Measurements from ENCODE around the gene GYS1.

The GYS1 gene

DNA sequence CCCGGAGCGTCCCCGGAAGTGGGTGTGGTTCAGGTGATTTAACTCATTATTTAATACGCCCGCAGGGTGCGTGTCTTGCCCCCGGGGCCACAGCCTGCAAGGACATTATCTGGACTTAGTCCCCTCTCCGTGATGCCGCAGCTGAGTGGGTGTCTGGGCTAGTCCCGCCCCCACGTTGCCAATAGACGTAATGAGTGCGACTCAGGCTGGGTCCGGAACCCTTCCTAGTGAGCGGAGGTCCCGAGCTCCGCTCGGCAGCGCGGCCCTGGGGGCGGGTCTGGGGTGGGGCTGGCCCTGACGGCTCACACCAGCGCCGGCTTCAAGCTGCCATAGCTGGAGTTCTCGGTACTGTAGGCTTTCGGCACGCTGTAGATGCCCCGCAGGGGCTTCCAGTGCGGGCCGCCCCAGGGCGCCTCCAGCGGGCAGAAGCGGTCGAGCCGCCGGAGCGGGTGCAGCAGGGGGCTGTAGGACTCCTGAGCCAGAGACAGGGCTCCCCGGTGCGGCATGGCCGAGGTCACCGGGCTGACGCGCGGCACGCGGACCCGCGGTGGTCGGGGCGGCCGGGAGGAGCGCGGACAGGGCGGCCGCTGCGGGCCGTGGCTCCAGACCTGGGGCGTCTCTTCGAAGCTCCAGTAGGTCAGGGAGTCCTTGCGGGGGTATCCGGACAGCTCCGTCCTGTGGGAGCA, 24.7 kb upstream of the GYS1 start:
- peak; percentile 63 for DNase-seq (ENCODE audit: low spot score)

- DNase-seq (ENCODE audit: low spot score): peak; percentile 1
Observed at GRCh38 chr19:49017041-49017665, 24.0 kb upstream of the GYS1 start, which contains the start of gene LHB. TSS of gene LHB (minus strand) at chr19:49017091. CDS start at chr19:49017081, 10 bp downstream.

DNA sequence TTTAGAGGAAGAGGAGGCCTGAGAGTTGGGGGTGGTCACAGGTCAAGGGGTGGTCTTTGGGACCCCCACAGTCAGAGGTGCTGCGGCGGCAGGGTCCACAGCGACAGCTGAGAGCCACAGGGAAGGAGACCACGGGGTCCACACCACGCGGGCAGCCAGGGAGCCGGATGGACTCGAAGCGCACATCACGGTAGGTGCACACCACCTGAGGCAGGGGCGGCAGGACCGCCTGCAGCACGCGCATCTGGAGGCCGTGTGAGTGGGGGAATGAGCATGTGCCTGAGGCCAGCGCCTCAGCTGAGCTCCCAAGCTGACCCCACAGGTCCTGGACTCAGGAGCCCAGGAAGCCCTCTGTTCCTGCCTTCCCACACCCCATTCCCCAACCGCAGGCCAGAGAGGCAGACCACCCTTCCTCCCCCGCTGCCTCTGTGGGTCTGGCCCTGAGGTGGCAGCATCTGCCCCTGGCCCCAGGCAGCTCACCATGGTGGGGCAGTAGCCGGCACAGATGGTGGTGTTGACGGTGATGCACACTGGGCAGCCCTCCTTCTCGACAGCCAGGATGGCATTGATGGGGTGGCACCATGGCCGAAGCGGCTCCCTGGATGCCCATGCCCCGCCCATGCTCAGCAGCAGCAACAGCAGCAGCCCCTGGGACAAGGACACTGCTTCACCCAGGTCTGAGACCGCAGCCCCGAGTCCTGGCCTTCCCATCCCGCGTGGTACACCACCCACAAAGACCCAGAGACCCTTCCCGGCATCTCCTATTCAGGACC, 23.1 kb upstream of the GYS1 start:
- DNase-seq (ENCODE audit: low spot score): peak; percentile 0

GRCh38 chr19:49014870-49015255, 21.8 kb upstream of the GYS1 start:
- no peak for DNase-seq (ENCODE audit: low spot score)

DNA sequence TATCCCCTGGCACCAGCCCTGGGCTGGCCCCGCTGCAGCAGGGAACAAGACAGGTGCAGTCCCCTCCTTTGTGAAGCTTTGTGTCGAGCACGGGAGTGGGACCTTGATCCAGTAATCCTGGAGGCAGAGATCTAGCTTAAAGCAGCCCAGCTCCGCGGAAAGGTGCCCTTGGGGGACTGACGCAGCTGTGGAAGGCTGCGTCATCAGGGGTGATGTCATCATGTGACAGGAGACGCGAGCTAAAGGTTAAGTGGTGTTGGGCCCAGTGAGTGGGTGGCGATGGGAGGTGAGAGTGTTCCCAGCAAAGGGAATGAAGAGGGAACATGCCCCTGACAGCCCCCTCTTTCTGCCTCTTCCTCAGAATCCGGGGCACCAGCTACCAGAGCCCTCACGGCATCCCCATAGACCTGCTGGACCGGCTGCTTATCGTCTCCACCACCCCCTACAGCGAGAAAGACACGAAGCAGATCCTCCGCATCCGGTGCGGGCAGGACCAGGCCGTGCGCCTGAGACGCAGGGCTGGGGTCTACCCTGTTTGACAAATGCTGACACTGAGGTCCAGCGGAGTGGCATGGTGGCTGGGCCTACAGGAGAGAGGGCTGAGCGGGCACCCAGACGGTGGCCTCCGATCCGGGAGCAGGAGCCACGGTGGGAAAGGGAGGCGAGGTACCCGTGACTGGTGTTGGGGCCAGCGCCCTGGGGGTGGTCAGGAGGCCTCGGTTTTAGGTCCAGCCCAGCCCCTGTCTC, 21.2 kb upstream of the GYS1 start:
- DNase-seq (ENCODE audit: low spot score): no peak

DNA sequence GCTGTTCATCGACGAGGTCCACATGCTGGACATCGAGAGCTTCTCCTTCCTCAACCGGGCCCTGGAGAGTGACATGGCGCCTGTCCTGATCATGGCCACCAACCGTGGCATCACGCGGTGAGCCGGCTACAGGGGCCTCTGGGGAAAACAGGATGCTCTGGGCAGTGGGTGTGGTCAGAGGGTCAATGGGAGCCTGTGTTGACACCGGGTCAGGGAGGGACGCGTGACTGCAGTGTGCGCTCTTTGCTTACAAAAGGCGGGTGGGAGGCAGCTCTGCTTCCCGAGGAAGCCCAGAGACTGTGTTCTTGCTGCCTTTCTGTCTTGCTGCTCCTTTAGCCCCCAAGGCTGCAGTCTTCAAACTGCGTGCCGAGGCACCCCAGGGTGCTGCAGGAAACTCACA, 18.1 kb upstream of the GYS1 start:
- no peak for DNase-seq (ENCODE audit: low spot score)

GRCh38 chr19:49010453-49010852, 17.3 kb upstream of the GYS1 start:
- no peak for DNase-seq (ENCODE audit: low spot score)

GRCh38 chr19:49009828-49010227, 16.7 kb upstream of the GYS1 start:
- no peak for DNase-seq (ENCODE audit: low spot score)

DNA sequence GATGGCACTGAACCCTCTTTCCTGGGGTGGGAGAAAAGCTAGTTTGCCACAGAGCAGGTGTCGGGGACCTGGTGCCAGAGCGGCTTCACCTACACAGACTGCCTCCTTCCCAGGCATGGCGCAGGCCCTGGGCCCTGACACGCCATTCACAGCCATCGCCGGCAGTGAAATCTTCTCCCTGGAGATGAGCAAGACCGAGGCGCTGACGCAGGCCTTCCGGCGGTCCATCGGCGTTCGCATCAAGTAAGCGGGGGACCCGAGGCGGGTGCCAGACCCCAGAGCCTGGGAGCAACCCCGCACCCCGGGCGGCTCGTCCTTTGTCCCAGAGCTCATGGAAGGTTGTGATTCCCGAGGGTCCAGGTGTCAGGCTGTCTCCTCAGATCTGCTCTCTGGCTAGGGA, 13.8 kb upstream of the GYS1 start:
- DNase-seq (ENCODE audit: low spot score): no peak

DNA sequence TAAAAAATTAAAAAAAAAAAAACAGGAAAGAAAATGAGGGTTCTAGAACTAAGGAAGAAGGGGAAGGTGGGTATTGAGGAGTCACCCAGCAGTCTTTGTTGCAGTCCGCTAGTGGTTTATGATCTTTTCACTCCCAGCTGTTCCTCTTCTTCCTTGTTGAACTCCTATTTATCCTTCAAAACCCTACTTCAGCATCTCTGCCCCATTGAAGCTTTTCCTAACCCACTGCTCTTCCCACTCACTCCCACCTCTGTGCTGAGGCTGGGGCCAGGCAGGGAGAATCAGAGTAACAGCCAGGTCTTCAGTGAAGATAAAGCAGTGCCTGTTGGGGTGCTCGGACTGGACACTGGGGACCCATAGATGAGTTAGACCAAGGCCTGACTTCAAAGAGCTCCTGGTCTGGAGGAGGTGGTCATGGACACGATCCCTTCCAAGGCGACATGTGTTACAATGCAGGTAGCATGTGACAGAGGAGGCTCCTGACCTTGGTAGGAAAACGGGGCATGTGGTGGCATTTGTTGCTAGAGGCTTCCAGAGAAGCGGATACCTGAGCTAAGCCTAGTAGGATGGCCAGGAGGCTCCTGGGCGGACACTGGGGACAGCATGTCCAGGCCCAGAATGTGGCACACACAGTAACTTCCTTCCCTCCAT, 12.0 kb upstream of the GYS1 start:
- no peak for DNase-seq (ENCODE audit: low spot score)

GRCh38 chr19:49004133-49004532, 11.0 kb upstream of the GYS1 start:
- no peak for DNase-seq (ENCODE audit: low spot score)

DNA sequence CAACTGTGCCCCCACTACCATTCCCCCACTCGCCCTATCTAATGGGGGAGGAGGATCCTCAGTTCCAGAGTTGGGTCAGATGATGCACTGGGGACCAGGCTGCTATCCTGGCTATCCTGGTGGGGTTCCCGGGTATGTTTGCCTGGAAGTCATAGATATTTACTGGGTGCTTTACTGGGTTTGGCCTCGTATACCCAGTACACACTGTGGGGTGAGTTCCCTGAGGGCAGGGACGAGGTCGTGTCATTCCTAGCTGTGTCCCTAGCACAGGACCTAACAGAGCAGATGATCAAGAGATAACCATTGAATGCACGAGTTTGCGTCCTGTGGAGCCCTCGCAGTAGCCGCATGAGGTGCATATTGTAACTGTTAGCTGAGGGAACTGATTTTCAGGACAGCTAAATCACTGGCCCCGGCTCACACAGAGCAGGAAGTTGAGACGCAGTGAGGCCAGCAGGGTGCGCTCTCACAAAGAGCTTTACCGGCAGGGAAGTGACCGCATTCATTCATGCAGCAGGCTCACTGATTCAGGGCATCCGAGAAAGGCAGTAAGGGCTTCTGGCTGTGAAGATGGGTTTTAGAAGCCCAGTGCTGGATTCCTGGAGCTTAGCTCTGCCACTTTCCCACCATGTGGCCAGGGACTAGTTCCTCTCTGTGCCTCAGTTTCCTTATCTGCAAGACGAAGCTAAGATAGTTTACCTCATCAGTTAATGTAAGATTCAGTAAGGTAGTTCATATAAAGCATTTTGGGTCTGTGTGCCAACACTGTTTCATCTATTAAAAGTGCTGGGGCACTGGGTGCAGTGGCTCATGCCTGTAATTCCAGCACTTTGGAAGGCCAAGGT, 6.6 kb upstream of the GYS1 start:
- DNase-seq (ENCODE audit: low spot score): peak; percentile 63

DNA sequence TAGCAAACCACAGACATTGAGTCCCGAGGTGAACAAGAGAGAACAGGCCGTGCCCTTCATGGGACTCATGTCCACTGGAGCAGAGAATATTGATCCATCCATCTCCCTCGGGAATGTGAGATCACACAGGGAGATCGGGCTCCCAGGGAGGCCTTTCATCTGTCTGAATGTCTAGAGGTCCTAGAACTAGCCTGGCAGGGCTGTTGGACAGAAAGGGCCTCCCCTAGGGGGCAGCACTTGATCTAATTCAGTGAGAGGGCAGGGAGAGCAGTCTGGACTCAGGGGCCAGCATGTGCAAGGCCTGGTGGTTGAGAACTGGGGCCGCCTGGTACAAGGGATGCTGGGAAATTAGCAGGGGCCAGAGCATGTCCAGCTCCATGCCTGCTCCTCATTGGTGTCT, 4.9 kb upstream of the GYS1 start:
- DNase-seq (ENCODE audit: low spot score): peak; percentile 79

- no peak for DNase-seq (ENCODE audit: low spot score)
Observed at GRCh38 chr19:48994035-48994386, 902 bp upstream of the GYS1 start.

GRCh38 chr19:48992581-48993174, 431 bp downstream of the GYS1 start:
- no peak for DNase-seq (ENCODE audit: low spot score)

DNA sequence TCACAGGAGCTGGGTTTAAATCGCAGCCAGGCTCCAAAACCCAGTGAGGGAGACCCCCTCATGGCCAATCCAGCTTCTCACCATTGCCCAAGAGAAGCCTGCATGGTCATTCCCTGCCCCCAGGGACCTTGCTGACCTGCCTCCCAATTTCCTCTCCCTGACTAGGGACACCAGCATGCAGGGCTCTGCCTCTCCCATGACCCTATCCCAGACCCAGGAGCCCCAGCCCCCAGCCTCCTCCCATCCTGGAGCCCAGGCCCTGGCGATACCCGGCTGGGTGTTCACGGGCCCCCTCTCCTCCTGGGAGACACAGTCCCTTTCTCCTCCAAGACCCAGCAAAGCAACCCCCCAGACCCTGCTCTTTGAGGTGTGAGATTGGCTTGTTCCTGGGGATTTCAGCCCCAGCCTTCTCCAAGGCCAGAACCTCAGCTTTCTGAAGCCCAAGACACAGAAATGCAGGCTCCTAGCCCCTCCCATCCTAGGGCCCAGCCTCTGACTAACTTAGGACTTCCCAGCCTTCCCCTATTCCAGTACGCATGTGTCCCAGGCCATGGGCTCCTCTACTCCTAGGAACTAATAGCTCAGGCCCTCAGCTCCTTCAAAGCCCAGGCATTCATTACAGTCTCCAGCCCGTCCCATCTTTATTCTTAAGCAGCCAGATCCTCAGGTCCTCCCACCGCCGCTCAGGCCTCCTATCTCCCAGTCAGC, 1.1 kb downstream of the GYS1 start:
- DNase-seq (ENCODE audit: low spot score): peak; percentile 85

DNA sequence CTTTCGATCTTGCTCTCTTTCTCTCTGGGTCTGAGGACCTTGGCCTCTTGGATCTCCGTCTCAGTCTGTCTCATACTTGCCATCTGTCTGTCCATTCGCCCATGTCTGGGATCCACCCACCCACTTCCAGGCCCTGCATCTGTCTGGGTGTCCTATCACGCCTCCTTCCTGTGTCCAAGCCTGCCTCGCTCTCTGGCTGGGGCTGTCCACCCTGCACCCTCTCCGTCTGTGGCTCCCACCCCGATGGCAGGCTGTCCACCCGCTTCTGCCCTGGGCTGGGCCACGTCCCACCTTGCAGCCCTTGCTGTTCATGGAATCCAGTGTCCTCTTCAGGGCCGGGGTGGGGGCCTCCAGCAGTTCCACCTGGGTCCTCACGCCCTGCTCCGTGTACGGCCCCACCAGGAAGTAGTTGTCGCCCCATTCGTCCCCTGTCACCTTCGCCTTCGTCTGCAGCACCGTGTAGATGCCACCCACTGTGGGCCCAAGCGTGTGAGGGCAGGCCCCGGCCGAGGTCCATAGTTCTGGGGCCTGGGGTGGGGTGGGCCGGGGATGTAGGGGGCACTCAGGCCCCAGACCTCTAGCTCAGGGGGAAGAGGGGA, 2.0 kb downstream of the GYS1 start:
- no peak for DNase-seq (ENCODE audit: low spot score)

- no peak for DNase-seq (ENCODE audit: low spot score)
Observed at GRCh38 chr19:48990400-48990799, 2.7 kb downstream of the GYS1 start.

GRCh38 chr19:48989701-48990291, 3.3 kb downstream of the GYS1 start:
- no peak for DNase-seq (ENCODE audit: low spot score)
